Measurements from ENCODE around the gene PXDN. TPM values are rescaled to one million over a fixed set of nuclear protein-coding genes. Genes with fewer than 3 reads are reported as not detected.
"Not testable (repeated sequence)": the region's sequence is repeated elsewhere in the genome, so short reads cannot be mapped to it uniquely, and the experiment has no call there.

PXDN gene
- total RNA-seq, 2 donors from 2014 or later: 3.4 to 3.6 TPM

- Mint-ChIP-seq H3K27ac (no peak overlapping the region), H3K27me3 (peaks cover 5 to 7% of the 10 kb centered on the region in 2 donors), H3K36me3 (no peaks in the 10 kb centered on the region), H3K4me1 (ENCODE audit: low read depth in 2 of 2) (no peaks in the 10 kb centered on the region), H3K9me3 (no peaks in the 10 kb centered on the region), H3K4me3 (no peak overlapping the region)
- no peak for ATAC-seq
- peak; percentile 42 for DNase-seq (ENCODE audit: low spot score)
Observed at GRCh38 chr2:1622521-1623200, 121.7 kb downstream of the PXDN start.

- H3K9me3 Mint-ChIP-seq; H3K4me3 Mint-ChIP-seq; H3K27ac Mint-ChIP-seq; DNase-seq (ENCODE audit: low spot score); H3K4me1 Mint-ChIP-seq (ENCODE audit: low read depth in 2 of 2); H3K36me3 Mint-ChIP-seq; H3K27me3 Mint-ChIP-seq; ATAC-seq: not testable (repeated sequence)
Observed at GRCh38 chr2:1621976-1622375, 122.3 kb downstream of the PXDN start.

GRCh38 chr2:1621501-1621900, 122.8 kb downstream of the PXDN start:
- Mint-ChIP-seq H3K4me3 (no peak overlapping the region), H3K9me3 (no peaks in the 10 kb centered on the region), H3K27me3 (peaks cover 5 to 7% of the 10 kb centered on the region in 2 donors), H3K4me1 (ENCODE audit: low read depth in 2 of 2) (no peaks in the 10 kb centered on the region), H3K27ac (no peak overlapping the region), H3K36me3 (no peaks in the 10 kb centered on the region)
- DNase-seq (ENCODE audit: low spot score) (no peak), ATAC-seq (no peak)

- Mint-ChIP-seq H3K27ac (no peak overlapping the region), H3K9me3 (no peaks in the 10 kb centered on the region), H3K4me1 (ENCODE audit: low read depth in 2 of 2) (no peaks in the 10 kb centered on the region), H3K27me3 (peaks cover 5 to 9% of the 10 kb centered on the region in 2 donors), H3K4me3 (no peak overlapping the region), H3K36me3 (no peaks in the 10 kb centered on the region)
- ATAC-seq (no peak), DNase-seq (ENCODE audit: low spot score) (no peak)
Observed at GRCh38 chr2:1621041-1621440, 123.3 kb downstream of the PXDN start.

GRCh38 chr2:1620081-1620480, 124.2 kb downstream of the PXDN start:
- Mint-ChIP-seq H3K9me3 (no peaks in the 10 kb centered on the region), H3K27ac (no peak overlapping the region), H3K36me3 (no peaks in the 10 kb centered on the region), H3K27me3 (peaks cover 11 to 19% of the 10 kb centered on the region in 2 donors), H3K4me3 (no peak overlapping the region), H3K4me1 (ENCODE audit: low read depth in 2 of 2) (no peaks in the 10 kb centered on the region)
- DNase-seq (ENCODE audit: low spot score): no peak
- no peak for ATAC-seq

GRCh38 chr2:1619556-1619955, 124.8 kb downstream of the PXDN start:
- no peak for ATAC-seq
- Mint-ChIP-seq H3K27ac (no peak overlapping the region), H3K27me3 (peaks cover 12 to 19% of the 10 kb centered on the region in 2 donors), H3K4me1 (ENCODE audit: low read depth in 2 of 2) (no peaks in the 10 kb centered on the region), H3K36me3 (no peaks in the 10 kb centered on the region), H3K4me3 (no peak overlapping the region), H3K9me3 (no peaks in the 10 kb centered on the region)
- DNase-seq (ENCODE audit: low spot score): no peak

GRCh38 chr2:1618974-1619373, 125.3 kb downstream of the PXDN start:
- Mint-ChIP-seq H3K36me3 (no peaks in the 10 kb centered on the region), H3K9me3 (no peaks in the 10 kb centered on the region), H3K27ac (no peak overlapping the region), H3K27me3 (peaks cover 13 to 19% of the 10 kb centered on the region in 2 donors), H3K4me1 (ENCODE audit: low read depth in 2 of 2) (no peaks in the 10 kb centered on the region), H3K4me3 (no peak overlapping the region)
- DNase-seq (ENCODE audit: low spot score) (no peak), ATAC-seq (no peak)

GRCh38 chr2:1618191-1618961, 125.9 kb downstream of the PXDN start:
- no peak overlapping the region for H3K27ac Mint-ChIP-seq
- no peak overlapping the region for H3K4me3 Mint-ChIP-seq
- ATAC-seq: peak in 1 of 2 donors; percentile 38
- H3K9me3 Mint-ChIP-seq: no peaks in the 10 kb centered on the region
- no peaks in the 10 kb centered on the region for H3K36me3 Mint-ChIP-seq
- DNase-seq (ENCODE audit: low spot score): no peak
- peaks cover 13 to 17% of the 10 kb centered on the region in 2 donors for H3K27me3 Mint-ChIP-seq
- H3K4me1 Mint-ChIP-seq (ENCODE audit: low read depth in 2 of 2): no peaks in the 10 kb centered on the region

- Mint-ChIP-seq H3K4me1 (ENCODE audit: low read depth in 2 of 2) (no peaks in the 10 kb centered on the region), H3K9me3 (no peaks in the 10 kb centered on the region), H3K4me3 (no peak overlapping the region), H3K27ac (no peak overlapping the region), H3K27me3 (peaks cover 13 to 15% of the 10 kb centered on the region in 2 donors), H3K36me3 (no peaks in the 10 kb centered on the region)
- no peak for DNase-seq (ENCODE audit: low spot score)
- peak; percentile 29 to 32 for ATAC-seq
Observed at GRCh38 chr2:1617425-1618021, 126.8 kb downstream of the PXDN start.

GRCh38 chr2:1614564-1614963, 129.8 kb downstream of the PXDN start:
- no peaks in the 10 kb centered on the region for H3K4me1 Mint-ChIP-seq (ENCODE audit: low read depth in 2 of 2)
- no peak overlapping the region for H3K27ac Mint-ChIP-seq
- DNase-seq (ENCODE audit: low spot score): no peak
- H3K27me3 Mint-ChIP-seq: peaks cover 15 to 20% of the 10 kb centered on the region in 2 donors
- H3K9me3 Mint-ChIP-seq: no peaks in the 10 kb centered on the region
- no peak overlapping the region for H3K4me3 Mint-ChIP-seq
- H3K36me3 Mint-ChIP-seq: no peaks in the 10 kb centered on the region
- ATAC-seq: no peak

GRCh38 chr2:1613731-1614354, 130.5 kb downstream of the PXDN start:
- Mint-ChIP-seq H3K4me1 (ENCODE audit: low read depth in 2 of 2) (no peaks in the 10 kb centered on the region), H3K36me3 (no peaks in the 10 kb centered on the region), H3K4me3 (no peak overlapping the region), H3K27ac (no peak overlapping the region), H3K27me3 (peaks cover 15 to 20% of the 10 kb centered on the region in 2 donors), H3K9me3 (no peaks in the 10 kb centered on the region)
- DNase-seq (ENCODE audit: low spot score): no peak
- no peak for ATAC-seq

- Mint-ChIP-seq H3K27me3 (peaks cover 15 to 20% of the 10 kb centered on the region in 2 donors), H3K27ac (no peak overlapping the region), H3K4me1 (ENCODE audit: low read depth in 2 of 2) (no peaks in the 10 kb centered on the region), H3K36me3 (no peaks in the 10 kb centered on the region), H3K4me3 (no peak overlapping the region), H3K9me3 (no peaks in the 10 kb centered on the region)
- DNase-seq (ENCODE audit: low spot score) (no peak), ATAC-seq (no peak)
Observed at GRCh38 chr2:1613078-1613445, 131.3 kb downstream of the PXDN start.

- DNase-seq (ENCODE audit: low spot score) (no peak), ATAC-seq (no peak)
- Mint-ChIP-seq H3K4me3 (no peak overlapping the region), H3K9me3 (no peaks in the 10 kb centered on the region), H3K27ac (no peak overlapping the region), H3K4me1 (ENCODE audit: low read depth in 2 of 2) (no peaks in the 10 kb centered on the region), H3K36me3 (no peaks in the 10 kb centered on the region), H3K27me3 (peaks cover 15 to 20% of the 10 kb centered on the region in 2 donors)
Observed at GRCh38 chr2:1612391-1613077, 131.8 kb downstream of the PXDN start.
